Testis (tissue), 3 donors: ENCODE data around the gene CCM2. TPM values are rescaled to one million over a fixed set of nuclear protein-coding genes. Genes with fewer than 3 reads are reported as not detected.

Source experiments
- DNase-seq: peaks from one replicate; pipeline ENCODE4 v3.0.0-alpha.2; 2019
- H3K27ac ChIP-seq, 2 donors: fragments of 200-600 bp; sonication (generic); one replicate each; pipeline ENCODE4 v1.5.1; 2019
- H3K27me3 ChIP-seq: fragments of 200-600 bp; sonication (generic); one replicate; pipeline ENCODE4 v1.5.1; 2019
- H3K36me3 ChIP-seq: fragments of 200-600 bp; sonication (generic); one replicate; pipeline ENCODE4 v1.5.1; 2017; ENCODE audit warnings: low read depth; ENCODE audit errors: missing control alignments
- H3K4me1 ChIP-seq: fragments of 200-600 bp; sonication (generic); one replicate; pipeline ENCODE4 v1.5.1; 2019
- H3K4me3 ChIP-seq, 2 donors: fragments of 200-600 bp; sonication (generic); one replicate each; pipeline ENCODE4 v1.5.1; 2017 to 2019
- H3K9me3 ChIP-seq: fragments of 200-600 bp; sonication (generic); one replicate; pipeline ENCODE4 v1.5.1; 2017
- POLR2A ChIP-seq: fragments of 450-650 bp; IDR thresholded peaks from one replicate; pipeline ENCODE4 v1.6.1; 2017; ENCODE audit warnings: antibody characterized with exemption, mild to moderate bottlenecking, moderate library complexity
- WGBS, 2 donors: methylation state at CpG; one replicate each; pipeline ENCODE4 v1.1.5; 2018; 5-methylcytosine and 5-hydroxymethylcytosine counted together
- intact Hi-C: fragments of 100-400 bp; cut with DNase I; formaldehyde crosslinking; loops from one replicate; pipeline ENCODE4 v1.15.1; 2023; ENCODE audit warnings: low total_unique reads
- polyA plus RNA-seq: library from polyadenylated mRNA; stranded (reverse); fragments of 350-450 nt; fragmentation: Illumina TruSeq; extraction: RNeasy Lipid Tissue Mini Kit (QIAGEN cat#74804); gene quantifications from one replicate; pipeline ENCODE4 v1.2.3, GENCODE V29; 2014; ENCODE audit warnings: low read depth, low replicate concordance; ENCODE audit not compliant: insufficient read depth
- total RNA-seq, 2 donors: library from RNA; depleted of rRNA; stranded (reverse); fragments of >200 nt; gene quantifications; one replicate each; pipeline ENCODE4 v1.2.3, GENCODE V29; 2016
- TF ChIP-seq, protein P1 (sequence below), 3 experiments: fragments of 450-650 bp in 2 of 3; fragments of 200-600 bp in 1 of 3; sonication (generic) in 1 of 3; IDR thresholded peaks; one replicate each; pipeline ENCODE4 v1.5.1; 2016 to 2019; ENCODE audit warnings: antibody characterized with exemption in 3 of 3, mild to moderate bottlenecking in 2 of 3, moderate library complexity in 1 of 3

Gene CCM2
- total and polyA plus RNA-seq, 3 donors from 2014 or later = 57.6 to 95.1 (median 85.4) TPM

DNA sequence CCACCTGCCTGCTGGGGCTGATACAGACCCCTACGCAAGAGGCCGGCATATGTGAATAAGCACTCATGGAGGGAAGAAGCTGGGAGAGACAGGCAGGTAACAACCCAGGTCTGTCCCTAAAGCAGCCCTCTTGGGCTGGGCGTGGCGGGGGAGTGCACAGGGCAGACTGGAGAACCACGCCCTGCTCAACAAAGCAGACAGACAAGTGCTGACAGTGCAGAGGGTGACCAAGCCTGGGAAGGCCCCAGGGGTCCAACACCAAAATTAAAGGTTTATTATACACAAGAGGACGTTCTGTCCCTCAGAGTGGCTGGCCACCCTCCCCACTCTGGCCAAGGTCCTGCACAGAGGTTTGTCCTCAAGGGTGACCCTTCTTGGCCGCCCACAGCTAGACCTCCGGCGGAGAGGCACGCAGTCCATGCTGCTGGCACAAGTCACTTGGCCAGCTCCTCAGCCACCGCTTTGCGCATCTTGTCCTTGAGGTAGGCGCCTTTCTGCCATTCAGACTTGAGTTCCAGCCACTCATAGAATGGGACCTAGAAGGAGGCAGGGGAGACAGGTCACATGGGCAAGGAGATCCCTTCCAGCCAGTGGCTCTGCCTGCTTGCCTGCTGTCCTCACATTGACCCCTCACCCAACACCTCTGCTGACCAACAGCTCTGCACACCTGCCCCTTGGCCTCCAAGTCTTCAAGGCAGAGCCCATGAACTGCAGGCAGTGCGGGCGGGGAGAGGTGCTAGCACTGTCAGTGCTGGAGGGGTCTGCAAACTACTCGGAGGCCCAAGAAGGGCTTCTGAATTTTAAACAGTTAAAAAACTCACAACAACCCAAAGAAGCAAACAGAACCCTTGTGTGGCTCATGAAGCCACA is 100.1 kb downstream of the CCM2 start:
- no peak overlapping the region for H3K4me3 ChIP-seq
- no peaks in the 10 kb centered on the region for H3K27me3 ChIP-seq
- H3K36me3 ChIP-seq = no peaks in the 10 kb centered on the region
- intact Hi-C loops = loop anchor here (10.0 kb wide), 1 partner anchor 115 kb away; no protein-coding TSS in a partner anchor
- H3K27ac ChIP-seq = no peak overlapping the region
- TF ChIP-seq, protein P1, sequence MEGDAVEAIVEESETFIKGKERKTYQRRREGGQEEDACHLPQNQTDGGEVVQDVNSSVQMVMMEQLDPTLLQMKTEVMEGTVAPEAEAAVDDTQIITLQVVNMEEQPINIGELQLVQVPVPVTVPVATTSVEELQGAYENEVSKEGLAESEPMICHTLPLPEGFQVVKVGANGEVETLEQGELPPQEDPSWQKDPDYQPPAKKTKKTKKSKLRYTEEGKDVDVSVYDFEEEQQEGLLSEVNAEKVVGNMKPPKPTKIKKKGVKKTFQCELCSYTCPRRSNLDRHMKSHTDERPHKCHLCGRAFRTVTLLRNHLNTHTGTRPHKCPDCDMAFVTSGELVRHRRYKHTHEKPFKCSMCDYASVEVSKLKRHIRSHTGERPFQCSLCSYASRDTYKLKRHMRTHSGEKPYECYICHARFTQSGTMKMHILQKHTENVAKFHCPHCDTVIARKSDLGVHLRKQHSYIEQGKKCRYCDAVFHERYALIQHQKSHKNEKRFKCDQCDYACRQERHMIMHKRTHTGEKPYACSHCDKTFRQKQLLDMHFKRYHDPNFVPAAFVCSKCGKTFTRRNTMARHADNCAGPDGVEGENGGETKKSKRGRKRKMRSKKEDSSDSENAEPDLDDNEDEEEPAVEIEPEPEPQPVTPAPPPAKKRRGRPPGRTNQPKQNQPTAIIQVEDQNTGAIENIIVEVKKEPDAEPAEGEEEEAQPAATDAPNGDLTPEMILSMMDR (IDR thresholded peaks at IDR 0.05) = no peak
- no peak for TF ChIP-seq POLR2A
- no peak for DNase-seq
- WGBS, 2 donors = 77 to 90% methylated on average over 6 to 16 of the region's 16 CpGs
- H3K9me3 ChIP-seq = no peaks in the 10 kb centered on the region
- H3K4me1 ChIP-seq = no peaks in the 10 kb centered on the region

DNA sequence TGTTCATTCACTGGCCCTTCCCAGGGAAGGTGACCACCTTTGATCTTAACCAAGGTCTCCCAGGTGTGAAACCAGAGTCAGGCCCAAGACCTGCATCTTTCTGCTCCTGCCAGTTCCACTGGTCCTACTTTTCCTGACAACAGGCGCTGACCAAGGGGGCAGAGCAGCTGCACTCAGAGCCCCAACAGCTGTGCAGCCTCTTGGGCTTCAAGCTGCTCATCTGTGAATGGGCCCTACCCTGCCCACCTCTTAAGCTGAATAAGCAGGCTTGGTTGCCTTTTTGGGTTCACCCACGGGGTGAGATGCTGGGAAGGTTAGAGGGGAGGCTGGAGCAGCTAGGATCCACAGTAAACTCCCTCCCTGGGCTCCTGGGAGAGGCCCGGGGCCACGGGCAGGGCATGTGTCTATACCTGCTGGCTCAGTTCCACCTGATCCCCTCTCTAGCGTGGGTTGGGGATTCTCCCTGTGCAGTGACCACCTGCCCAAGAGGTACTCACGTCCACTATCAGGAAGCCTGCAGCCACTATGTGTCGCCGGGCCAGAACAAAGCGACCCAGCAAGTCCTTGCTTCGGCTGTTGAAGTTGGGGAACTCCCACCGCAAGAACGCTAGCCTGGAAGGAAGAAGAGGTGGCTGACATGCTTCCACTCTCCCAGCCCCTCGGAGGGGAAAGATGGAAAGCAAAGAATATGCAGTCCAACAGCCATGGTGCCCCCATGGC is 100.9 kb downstream of the CCM2 start:
- Histone ChIP-seq H3K4me3 (no peak overlapping the region), H3K36me3 (no peaks in the 10 kb centered on the region), H3K27me3 (no peaks in the 10 kb centered on the region), H3K4me1 (no peaks in the 10 kb centered on the region), H3K9me3 (no peaks in the 10 kb centered on the region), H3K27ac (no peak overlapping the region)
- intact Hi-C loops = loop anchor here (10.0 kb wide), 1 partner anchor 116 kb away; no protein-coding TSS in a partner anchor
- DNase-seq = no peak
- no peak for TF ChIP-seq POLR2A
- TF ChIP-seq, protein P1 (IDR thresholded peaks at IDR 0.05) = no peak
- 80 to 99% methylated on average over 9 to 13 of the region's 13 CpGs for WGBS, 2 donors

- no peaks in the 10 kb centered on the region for H3K4me1 ChIP-seq
- DNase-seq = no peak
- no peaks in the 10 kb centered on the region for H3K36me3 ChIP-seq
- no peaks in the 10 kb centered on the region for H3K27me3 ChIP-seq
- no peaks in the 10 kb centered on the region for H3K9me3 ChIP-seq
- intact Hi-C loops = loop anchor here (10.0 kb wide), 1 partner anchor 117 kb away; no protein-coding TSS in a partner anchor
- no peak overlapping the region for H3K27ac ChIP-seq
- WGBS, 2 donors = 75 to 90% methylated on average over 1 to 12 of the region's 12 CpGs
- TF ChIP-seq, protein P1 (IDR thresholded peaks at IDR 0.05) = no peak
- TF ChIP-seq POLR2A = no peak
- no peak overlapping the region for H3K4me3 ChIP-seq
Measured at GRCh38 chr7:45101748-45102147, 101.7 kb downstream of the CCM2 start.

GRCh38 chr7:45102785-45103712 is 103.0 kb downstream of the CCM2 start:
- 83 to 91% methylated on average over 13 to 14 of the region's 14 CpGs for WGBS, 2 donors
- intact Hi-C loops = loop anchor here (10.0 kb wide), 1 partner anchor 118 kb away; no protein-coding TSS in a partner anchor
- Histone ChIP-seq H3K27ac (no peak overlapping the region), H3K4me1 (peaks cover 3% of the 10 kb centered on the region), H3K9me3 (no peaks in the 10 kb centered on the region), H3K4me3 (no peak overlapping the region), H3K36me3 (no peaks in the 10 kb centered on the region), H3K27me3 (no peaks in the 10 kb centered on the region)
- TF ChIP-seq, protein P1 (IDR thresholded peaks at IDR 0.05) = no peak
- TF ChIP-seq POLR2A = no peak
- no peak for DNase-seq
